PC-3 (cell line): Measurements from ENCODE around the gene AFF3.

Experiments used
- EZH2 ChIP-seq: fragments of 300-600 bp; sonication (generic); IDR thresholded peaks from one replicate; pipeline ENCODE4 v1.6.1; 2017; ENCODE audit warnings: antibody characterized with exemption, mild to moderate bottlenecking, low read length; ENCODE audit not compliant: unreplicated experiment
- EZH2phosphoT487 ChIP-seq: fragments of 300-600 bp; sonication (generic); IDR thresholded peaks from 2 replicates; pipeline ENCODE4 v1.6.1; 2018; ENCODE audit warnings: mild to moderate bottlenecking, antibody characterized with exemption, low read length, borderline replicate concordance
- TF ChIP-seq, protein P1 (sequence below): fragments of 300-600 bp; sonication (generic); conservative IDR thresholded peaks from 2 replicates; pipeline ENCODE4 v1.5.1; 2017; ENCODE audit warnings: antibody characterized with exemption, low read depth, mild to moderate bottlenecking, low read length

DNA sequence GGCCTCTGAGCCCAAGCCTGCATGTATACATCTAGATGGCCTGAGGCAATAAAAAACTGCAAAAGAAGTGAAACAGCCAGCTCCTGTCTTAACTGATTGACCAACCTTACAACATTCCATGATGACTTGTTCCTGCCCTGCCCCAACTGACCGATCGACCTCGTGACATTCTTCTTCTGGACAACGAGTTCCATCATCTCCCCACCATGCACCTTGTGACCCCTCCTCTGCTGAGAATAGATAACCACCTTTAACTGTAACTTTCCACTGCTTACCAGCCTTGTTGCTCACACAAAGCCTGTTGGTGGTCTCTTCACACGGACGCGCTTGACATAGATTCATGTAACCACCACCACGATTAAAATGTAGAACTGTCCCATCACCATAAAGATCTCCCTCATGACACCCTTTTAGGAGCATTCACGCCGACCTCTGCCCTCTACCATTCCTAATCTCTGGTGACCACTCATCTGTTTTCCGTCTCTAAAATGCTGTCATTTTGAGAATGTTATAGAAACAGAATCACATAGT lies 532.5 kb downstream of the AFF3 start:
- TF ChIP-seq, protein P1, sequence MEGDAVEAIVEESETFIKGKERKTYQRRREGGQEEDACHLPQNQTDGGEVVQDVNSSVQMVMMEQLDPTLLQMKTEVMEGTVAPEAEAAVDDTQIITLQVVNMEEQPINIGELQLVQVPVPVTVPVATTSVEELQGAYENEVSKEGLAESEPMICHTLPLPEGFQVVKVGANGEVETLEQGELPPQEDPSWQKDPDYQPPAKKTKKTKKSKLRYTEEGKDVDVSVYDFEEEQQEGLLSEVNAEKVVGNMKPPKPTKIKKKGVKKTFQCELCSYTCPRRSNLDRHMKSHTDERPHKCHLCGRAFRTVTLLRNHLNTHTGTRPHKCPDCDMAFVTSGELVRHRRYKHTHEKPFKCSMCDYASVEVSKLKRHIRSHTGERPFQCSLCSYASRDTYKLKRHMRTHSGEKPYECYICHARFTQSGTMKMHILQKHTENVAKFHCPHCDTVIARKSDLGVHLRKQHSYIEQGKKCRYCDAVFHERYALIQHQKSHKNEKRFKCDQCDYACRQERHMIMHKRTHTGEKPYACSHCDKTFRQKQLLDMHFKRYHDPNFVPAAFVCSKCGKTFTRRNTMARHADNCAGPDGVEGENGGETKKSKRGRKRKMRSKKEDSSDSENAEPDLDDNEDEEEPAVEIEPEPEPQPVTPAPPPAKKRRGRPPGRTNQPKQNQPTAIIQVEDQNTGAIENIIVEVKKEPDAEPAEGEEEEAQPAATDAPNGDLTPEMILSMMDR = no peak
- TF ChIP-seq EZH2 (no peak), EZH2phosphoT487 (no peak)
